Measurements from ENCODE around the gene FAM228A.
"Not testable (repeated sequence)": the region's sequence is repeated elsewhere in the genome, so short reads cannot be mapped to it uniquely, and the experiment has no call there.

The FAM228A gene

DNA sequence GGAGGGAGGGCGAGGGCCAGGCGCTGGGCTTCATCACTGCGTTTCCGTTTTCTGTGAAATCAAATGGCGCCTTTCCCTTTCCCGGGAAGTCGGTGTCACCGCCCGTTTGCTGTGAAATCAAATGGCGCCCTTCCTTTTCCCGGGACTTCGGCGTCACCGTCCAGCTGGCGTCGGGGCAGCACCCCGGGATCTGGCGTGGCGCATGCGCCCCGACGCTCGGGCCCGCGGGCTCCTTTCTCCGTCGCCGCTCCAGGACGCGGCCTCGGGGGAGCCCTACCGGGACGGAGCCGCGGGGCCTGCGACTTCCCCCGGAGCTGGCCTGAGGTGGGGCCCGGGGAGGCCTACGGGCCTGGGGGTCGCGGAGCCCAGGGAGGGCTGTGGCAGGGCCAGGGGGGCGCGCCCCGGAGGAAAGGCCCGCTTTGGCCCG is at the start of gene FAM228A:
FAM228A (plus strand) TSS at position 203 of the 427 bp plus-strand sequence. CDS start 428 bp downstream, outside the sequence.
- no peak for DNase-seq

DNA sequence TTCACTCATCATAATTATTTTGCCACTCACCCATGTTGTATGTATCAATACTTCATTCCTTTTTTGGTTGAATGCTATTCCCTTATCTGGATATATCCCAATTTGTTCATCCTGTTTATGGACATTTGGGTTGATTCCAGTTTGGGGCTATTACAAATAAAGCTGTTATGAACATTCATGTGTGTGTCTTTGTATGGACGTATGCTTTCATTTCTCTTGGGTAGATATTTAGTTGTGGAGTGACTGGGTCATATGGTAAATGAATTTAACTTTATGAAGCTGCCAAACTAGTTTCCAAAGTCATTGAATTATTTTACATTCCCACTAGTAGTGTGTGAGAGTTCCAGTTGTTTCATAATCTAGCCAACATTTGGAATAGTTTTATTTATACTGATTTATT is 48.9 kb upstream of the FAM228A start:
- no peak for DNase-seq

DNA sequence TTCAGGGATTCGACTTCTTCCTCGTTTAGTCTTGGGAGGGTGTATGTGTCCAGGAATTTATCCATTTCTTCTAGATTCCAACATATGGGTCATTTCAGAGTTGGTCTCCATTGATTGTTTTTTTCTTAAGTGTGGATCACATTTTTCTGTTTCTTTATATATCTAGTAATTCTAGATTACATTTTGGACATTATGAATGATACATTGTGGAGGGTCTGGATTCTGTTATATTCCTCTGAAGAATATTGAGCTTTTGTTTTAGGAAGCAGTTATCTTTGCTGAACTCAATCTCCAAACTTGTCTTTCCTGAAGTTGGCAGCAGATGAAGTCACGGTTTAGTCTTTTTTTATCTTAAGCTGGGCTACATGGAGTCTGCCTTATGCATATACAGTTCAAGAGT is 42.3 kb upstream of the FAM228A start:
- no peak for DNase-seq

DNA sequence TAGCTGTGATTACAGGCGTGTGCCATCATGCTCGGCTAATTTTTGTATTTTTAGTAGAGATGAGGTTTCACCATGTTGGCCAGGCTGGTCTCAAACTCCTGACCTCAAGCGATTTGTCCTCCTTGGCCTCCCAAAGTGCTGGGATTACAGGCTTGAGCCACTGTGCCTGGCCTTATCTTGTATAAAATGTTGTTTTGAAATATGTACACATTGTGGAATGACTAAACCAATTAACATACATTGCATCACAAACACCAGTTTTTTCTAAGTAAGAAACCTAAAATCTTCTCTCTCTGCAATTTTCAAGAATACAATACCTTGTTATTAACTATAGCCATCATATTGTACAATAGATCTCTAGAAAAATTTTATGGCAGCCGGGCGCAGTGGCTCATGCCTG is 34.5 kb upstream of the FAM228A start:
- not testable (repeated sequence) for DNase-seq

DNA sequence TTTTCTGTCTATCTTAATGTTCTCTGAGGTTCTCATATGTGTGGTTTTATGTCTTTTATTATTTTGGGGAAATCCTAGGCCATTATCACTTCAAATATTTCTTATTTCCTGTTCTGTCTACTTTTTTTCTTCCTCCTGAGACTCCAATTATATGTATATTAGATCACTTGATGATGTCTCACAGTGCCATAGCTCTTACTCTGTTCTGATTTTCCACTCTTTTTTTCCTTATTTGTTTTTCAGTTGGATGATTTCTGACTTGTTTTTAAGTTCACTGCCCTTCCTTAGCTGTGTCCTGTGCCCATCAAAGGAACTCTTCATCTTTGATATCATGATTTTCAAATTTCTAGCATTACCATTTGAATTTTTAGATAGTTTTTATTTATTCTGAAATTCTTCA is 27.5 kb upstream of the FAM228A start:
- no peak for DNase-seq

DNA sequence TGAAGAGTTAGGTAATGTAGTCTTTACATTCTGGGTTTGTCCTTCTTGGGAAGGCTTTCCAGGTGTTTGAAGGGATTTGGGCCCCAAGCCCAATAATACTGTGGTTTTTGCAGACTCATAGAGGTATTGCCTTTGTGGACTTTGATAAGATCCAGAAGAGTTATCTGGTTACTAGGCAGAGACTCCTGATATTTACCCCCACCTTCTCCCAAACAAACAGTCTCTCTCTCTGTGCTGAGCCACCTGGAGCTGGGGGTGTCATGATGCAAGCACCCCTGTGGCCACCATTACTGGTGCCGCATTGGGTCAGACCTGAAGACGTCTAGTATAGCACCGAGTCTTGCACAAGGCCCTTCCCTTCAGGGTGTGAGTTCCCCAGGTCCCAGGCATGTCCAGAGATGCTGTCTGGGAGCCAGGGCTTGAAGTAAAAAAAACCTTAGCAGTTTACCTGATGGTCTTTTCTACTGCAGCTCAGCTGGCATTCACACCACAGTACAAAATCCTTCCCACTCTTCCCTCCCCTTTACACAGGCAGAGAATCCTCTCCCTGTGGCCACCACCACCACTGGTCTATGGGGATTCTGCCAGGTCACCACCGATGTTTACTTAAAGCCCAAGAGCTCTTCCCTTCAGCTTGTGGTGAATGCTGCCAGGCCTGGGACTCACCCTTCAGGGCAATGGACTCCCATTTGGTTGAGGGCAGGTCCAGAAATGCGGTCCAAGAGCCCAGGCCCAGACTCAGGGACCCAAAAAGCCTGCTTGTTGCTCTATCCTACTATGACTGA is 22.2 kb upstream of the FAM228A start:
- DNase-seq, result no peak

DNA sequence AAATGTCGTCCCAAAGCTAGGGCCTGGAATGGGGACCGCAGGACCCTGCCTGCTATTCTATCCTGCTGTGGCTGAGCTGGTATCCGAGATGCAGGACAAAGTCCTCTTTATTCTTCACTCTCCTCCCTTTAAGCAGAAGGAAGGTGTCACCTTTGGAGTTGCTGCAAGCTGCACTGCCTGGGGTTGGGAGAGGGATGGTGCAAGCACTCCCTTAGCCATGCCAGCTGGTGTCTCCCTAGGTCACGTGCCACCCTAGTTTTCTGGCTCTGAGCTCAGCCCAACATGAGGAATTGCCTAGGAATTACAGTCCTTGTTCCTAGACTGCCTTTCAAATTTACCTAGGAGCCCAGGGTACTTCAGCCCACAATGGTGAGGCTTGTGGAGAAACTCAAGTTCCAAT is 21.4 kb upstream of the FAM228A start:
- no peak for DNase-seq

DNA sequence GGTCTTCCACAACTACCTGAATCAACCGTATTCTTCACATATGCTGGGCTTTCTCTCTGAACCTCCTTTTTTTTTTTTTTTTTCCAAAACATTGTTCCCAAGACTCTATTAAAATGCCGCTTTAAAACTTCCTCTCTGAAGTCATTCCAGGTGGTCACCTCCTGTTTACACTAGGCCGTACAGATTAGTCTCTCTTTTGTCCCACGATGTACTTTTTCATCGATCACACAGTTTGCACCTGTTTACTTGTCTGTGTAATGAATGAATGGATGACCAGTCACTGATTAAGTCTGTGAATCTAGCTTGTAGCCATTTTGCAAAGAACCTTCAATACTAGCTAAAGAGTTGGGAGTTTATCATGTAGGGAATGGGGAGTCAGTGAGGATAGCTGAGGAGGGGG is 16.7 kb upstream of the FAM228A start:
- DNase-seq, result no peak

DNA sequence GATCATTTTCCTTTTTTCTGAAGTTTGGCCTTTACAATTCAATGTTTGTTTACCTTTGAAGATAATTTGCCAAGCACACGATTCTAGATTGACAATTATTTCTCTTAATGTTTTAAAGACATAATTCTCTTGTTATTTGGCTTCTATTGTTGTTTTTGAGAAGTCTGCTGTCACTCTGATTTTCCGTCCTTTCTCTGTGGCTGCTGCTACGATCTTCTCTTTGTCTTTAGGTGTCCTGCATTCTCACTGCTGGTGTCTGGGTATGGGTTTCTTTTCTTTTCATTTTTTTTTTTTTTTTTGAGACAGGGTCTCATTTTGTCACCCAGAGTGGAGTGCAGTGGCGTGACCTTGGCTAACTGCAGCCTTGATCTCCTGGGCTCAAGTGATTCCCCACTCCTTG is 15.1 kb upstream of the FAM228A start:
- DNase-seq, result no peak

DNA sequence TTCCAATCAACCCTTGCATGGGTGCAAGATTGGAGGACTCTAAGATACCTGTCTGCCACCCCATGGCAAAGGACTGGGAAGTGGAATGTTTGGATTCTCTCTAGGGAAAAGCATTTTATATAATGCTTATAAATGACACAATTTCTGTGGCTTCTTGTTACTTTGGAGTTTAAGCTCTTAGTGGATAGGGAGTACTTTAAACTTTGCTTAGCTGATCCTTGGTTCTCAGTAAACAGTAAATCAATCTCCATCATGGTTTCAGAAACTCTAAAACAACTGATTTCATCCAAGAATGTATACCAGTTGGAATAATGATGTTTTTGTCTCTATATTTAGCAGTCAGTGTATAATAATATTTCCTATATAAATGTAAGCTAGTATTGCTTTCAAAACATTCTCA is 14.1 kb upstream of the FAM228A start:
- no peak for DNase-seq

DNA sequence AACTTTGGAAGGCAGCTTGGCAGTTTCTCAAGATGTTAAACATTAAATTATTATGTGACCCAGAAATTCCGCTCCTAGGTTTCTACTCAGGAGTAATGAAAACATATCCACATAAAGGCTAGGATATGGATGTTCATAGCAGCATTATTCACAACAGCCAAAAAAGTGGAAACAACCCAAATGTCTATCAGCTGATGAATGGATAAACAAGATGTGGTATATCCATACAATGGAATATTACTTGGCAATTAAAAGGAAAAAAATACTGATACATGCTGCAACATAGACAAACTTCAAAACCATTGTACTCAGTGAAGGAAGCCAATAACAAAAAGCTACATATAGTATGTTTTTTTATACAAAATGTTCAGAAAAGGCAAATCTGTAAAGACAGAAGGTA is 12.4 kb upstream of the FAM228A start:
- no peak for DNase-seq

DNA sequence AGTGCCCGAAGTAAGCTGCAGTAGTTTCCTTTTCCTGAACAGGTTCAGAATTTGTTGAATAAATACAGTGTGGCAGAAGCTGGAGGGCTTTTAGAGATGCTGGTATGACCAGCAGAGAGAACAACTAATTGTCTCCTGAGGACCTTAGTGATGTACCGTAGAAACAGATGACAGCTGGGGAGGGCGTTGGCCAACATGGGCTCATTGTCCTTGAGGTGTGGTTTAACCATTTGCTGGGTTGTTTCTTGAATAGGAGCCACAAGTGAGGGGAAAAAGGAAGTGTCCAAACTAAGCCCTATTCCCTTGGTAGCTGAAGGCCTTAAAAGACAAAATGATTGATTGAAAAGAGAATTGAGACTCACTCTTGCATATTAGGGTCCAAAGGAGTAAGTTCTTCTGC is 11.7 kb upstream of the FAM228A start:
- DNase-seq, result no peak

DNA sequence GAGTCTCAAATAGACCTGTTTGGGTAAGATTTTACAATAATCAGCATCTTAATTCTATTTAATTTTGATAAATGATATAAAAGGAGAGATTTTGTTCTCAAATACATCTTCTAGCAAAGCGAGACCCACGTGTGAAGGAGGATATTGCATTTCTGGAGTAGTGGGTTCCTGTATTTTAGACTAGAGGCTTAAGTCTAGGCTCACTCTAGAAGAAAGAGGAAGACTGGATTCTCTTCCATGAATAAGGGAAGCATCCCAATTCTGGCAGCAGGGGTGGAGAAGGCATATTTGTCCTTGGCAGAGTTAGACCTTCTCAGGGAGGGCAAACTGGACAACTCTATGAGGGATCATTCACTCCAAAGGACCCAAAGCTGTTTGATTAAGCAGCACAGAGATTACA is 11.3 kb upstream of the FAM228A start:
- DNase-seq, result no peak

DNA sequence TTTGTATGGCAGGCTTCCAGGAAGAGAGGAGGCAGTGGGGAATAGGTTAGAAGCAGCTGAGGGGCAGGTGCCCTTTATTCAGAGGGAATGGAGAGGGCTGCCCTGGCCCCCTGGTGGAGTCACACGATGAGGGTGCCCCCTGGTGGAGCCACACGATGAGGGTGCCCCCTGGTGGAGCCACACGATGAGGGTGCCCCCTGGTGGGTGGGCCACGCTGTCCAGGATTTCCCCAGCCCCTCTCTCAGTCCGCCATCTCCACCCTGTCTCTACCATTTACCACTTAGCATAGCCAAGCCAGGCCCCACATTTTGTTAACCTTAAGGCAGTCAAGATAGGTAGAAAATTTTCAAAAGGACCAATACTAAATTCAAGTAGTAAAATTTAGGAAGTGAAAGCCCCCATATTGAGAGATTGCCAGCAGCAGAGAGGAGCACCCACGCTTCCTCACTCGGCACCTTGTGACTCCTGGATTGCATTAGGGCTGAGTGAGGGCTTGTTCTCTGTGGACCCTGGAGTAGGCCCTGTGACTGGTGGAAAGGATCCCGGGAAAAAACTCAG is 10.4 kb upstream of the FAM228A start:
- peak; percentile 9 for DNase-seq

DNA sequence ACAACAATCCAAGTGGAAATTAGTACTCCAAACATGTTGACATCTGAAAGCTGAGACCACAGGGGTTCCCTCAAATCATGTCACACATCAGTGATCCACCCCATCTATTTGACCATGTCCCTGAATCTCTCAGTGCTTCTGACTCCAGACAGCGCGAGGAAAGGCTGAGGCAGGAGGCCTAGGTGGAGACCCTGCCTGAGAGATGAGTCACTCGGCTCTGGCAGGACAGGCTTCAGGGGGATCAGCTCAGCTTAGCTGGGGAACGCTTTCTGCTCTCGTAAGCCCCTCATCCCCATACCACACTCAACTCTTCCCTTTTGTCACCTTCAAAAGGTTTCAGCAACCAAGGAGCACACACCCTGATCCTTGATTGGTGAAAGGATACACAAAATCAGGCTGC is 5.8 kb upstream of the FAM228A start:
- DNase-seq, result no peak

DNA sequence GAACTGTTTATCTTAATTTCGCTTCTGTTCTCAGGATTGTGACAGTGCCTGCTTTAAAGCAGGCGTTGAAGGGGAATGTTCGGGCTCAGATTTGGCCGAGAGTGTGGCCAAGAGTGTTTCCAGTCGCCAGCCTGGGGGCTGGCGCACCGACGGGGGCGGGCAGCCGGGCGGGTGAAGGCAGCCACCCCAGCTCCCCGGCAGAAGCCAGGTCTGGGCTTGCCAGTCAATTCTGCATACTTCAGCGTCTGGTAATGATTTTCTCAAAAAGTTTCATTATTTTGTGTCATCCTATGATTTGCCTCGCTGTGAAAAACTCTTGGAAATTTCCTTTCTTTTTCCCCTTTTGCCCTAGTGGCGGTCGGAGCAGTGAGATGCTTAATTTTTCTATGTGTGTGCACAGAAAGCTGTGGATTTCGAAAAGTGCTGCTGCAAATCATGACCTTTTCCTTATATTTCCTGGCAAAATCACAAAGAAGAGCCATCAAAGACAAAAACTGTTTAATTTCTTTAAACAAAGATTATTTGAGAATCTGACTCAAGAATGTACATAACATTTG is 856 bp downstream of the FAM228A start:
- no peak for DNase-seq

DNA sequence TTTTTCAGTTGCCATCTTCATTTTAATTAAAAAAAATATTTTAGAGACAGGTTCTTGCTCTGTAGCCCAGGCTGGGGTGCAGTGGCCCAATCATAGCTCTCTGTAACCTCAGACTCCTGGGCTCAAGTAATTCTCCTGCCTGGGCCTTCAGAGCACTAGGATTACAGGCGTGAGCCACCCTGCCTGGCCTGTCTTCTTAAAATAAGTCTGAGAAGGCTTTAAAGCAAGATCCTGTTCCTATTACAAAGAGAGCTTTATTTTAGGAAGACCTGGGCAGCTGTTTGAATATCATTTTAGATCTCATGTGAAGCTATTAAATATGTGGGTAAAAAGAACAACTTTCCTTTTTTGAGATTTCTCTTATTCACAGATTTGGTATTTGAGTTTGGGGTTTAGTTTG is 1.5 kb downstream of the FAM228A start:
- no peak for DNase-seq

DNA sequence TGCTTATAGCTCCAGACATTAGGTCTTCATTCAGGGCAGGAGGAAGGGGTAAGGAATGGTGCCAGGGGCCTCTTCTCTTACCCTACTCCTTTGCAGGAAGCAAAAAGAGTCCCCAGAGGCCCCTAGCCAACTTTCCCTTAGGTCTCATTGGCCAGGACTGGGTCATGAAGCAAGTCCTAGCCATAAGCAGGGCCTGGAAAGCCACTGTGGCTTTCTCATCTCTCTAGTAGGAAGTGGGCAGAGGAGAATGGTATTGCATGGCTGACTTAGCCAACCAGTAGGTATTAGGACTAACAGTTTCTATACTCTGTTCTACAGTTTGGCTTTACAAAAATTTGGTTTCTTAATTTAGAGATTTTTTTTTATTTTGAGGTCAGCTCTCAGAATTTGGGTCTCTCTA is 4.8 kb downstream of the FAM228A start:
- DNase-seq, result no peak

DNA sequence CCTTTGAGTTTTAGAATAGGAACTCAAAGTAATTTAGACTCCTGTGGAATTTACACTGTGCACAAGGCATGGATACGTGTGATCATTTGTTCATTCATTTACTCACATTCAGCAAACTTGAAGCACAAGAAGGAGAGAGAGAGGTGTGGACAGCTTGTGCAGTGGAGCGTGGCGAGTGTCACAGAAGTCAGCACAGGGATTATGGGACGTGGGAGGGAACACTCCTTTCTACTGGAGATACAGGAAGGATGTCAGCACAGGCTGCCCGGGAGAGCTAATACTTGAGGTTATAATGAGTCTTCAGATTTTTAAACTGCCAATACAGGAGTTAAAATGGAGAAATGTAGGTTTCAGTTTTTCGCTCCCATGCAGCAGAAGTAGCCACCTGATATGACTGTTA is 7.0 kb downstream of the FAM228A start:
- no peak for DNase-seq

DNA sequence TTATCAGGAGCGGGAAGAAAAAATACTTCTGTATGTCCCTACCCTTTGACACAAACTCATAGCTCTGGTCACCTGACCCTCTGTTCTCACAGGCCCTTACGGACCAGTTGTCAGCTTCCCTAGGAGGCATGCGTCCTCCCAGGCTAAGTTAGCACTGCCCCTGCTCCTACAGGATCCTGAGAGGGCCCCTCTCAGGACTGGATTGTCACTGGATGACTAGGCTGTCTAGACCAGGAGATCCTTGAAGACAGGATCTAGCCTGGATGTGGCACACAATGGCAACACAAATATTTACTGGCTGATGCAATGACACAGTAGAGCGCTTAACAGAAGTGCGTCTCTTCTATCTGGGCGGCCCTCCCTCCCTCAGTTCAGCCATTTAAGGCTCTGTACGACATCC is 7.7 kb downstream of the FAM228A start:
- DNase-seq, result no peak

DNA sequence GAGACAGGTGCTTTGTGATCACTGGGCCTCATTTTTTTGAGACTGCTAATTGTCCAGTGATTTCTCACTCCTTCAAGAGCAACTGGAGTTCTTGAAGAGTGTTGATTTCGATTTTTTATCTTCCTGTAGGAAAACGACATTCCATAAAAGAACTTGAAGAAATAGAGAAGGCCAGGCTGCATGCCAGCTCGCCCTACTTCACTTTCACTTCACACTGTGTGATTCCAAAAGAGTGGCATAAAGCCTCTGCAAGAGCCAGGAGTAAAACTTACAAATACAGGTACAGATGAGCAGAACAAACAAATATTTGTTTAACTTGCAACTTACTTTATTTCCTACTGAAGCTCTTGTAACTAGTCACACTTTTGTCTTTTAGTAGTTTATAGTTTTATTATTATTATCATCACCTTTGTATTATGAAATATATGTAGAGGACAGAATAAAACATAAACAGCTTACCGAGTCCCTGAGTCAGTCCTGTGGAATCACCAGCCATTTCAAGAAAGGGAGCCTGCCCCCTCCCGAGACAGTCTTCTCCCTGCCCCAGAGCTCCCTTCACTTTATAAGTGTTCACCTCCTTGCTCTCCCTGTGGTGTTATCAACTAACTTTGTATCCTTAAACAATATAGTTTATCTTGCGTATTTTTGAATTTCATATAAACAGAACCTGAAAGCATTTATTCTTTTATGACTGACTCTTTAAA is 8.7 kb downstream of the FAM228A start:
- DNase-seq, result no peak

DNA sequence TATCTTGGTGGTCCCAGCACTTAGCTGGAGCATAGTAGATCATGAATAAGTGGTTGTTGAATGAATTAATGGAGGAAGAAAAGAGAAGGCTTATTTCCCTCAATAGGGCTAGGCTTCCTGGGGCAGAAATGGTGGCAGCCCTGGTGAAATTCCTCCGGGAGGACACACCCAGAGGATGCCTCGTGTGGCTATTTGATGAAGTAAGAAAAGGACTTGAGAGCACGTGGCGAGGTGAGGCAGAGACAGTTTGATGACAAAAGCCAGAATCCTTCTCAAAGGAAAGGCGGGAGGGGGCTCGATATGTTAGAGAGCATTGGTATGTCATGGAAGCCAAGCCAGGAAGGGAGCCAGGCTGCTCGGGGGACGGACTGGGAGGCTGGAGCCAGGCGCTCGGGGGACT is 14.7 kb downstream of the FAM228A start:
- DNase-seq, result no peak

DNA sequence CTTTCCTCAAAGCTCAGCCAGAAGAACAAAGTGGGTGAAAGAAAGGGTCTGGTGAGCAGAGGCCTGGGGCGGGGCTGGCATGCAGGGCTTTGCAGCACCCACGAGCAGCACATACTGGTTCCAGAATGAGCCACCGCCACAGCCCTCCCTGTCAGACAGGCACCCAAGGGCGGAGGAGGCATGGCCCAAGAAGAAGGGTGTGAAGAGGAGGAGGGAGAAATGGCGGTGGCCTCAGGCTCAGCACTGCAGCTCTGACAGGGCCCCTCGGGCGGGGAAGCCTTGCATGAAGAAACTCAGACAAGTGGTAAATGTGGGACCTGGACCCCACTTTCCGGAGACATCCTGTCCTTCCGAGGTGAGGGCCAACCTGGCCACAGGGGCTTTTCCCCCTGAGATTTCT is 15.7 kb downstream of the FAM228A start:
- DNase-seq, result no peak

DNA sequence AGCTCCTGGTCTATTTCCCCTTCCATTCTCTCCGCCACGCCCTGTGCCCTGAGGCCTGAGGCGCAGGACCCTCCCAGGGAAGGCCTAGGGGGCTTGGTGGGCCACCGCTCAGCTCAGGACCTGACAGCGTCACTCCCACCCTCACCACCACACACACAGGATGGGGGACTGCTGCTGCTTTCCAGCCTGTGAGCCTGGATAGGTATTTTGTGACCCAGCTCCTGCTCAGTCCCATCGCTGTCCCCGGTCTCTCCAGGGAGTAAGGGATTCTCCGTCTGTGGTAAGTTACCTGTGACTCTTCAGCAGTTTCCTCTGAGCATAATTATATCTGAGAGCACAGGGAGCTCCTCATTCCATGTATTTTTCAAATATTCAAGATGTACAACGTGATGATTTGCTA is 16.3 kb downstream of the FAM228A start:
- no peak for DNase-seq
